Kidney epithelial cell (primary cell): ENCODE results near the gene RPL7L1. TPM values are rescaled to one million over a fixed set of nuclear protein-coding genes. Genes with fewer than 3 reads are reported as not detected.

Source experiments
- DNase-seq: peaks from one replicate; pipeline ENCODE4 v3.0.0-alpha.2; 2010; ENCODE audit warnings: low read depth
- H3K27me3 ChIP-seq: 2 replicates; pipeline ENCODE4 v1.6.0; 2011; ENCODE audit warnings: low read length; ENCODE audit not compliant: control insufficient read depth, insufficient read depth
- H3K36me3 ChIP-seq: 2 replicates; pipeline ENCODE4 v1.5.1; 2011; ENCODE audit warnings: low read length; ENCODE audit not compliant: control insufficient read depth, insufficient read depth
- H3K4me3 ChIP-seq: 2 replicates; pipeline ENCODE4 v1.5.1; 2011; ENCODE audit warnings: low read depth, mild to moderate bottlenecking, control low read depth, low read length
- CTCF ChIP-seq: IDR thresholded peaks from 2 replicates; pipeline ENCODE4 v1.5.1; 2011; ENCODE audit warnings: mild to moderate bottlenecking, moderate library complexity, low read length, control low read depth, inconsistent platforms; ENCODE audit not compliant: insufficient read depth, poor library complexity, severe bottlenecking
- total RNA-seq: library from RNA; depleted of rRNA; stranded (reverse); fragments of >200 nt; gene quantifications from 2 replicates; pipeline ENCODE4 v1.2.3, GENCODE V29; 2015

The RPL7L1 gene
- total RNA-seq, 1 donor from 2014 or later, result 107 TPM

- no peaks in the 10 kb centered on the region for H3K27me3 ChIP-seq
- H3K36me3 ChIP-seq, result no peaks in the 10 kb centered on the region
- H3K4me3 ChIP-seq, result no peak overlapping the region
- DNase-seq, result no peak
- TF ChIP-seq CTCF, result no peak
Measured at GRCh38 chr6:42933205-42933604, 53.8 kb downstream of the RPL7L1 start.

DNA sequence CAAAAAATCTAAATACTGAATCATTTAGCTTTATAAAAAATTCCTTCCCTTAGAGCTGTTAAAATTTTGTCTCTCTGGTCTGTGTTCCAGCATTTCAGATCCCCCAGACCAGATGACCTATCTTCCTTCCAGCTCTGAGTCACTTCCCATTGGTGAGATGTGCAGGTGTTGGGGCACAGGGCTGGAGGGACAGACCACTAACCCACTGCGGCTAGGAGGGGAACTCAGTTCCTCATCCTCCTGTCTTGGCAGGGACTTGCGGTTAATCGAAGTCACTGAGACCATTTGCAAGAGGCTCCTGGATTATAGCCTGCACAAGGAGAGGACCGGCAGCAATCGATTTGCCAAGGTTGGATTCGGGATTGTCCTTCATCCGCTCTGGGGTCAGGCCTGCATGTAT lies 55.9 kb downstream of the RPL7L1 start:
- TF ChIP-seq CTCF, result no peak
- Histone ChIP-seq H3K36me3 (no peaks in the 10 kb centered on the region), H3K27me3 (no peaks in the 10 kb centered on the region), H3K4me3 (no peak overlapping the region)
- no peak for DNase-seq

DNA sequence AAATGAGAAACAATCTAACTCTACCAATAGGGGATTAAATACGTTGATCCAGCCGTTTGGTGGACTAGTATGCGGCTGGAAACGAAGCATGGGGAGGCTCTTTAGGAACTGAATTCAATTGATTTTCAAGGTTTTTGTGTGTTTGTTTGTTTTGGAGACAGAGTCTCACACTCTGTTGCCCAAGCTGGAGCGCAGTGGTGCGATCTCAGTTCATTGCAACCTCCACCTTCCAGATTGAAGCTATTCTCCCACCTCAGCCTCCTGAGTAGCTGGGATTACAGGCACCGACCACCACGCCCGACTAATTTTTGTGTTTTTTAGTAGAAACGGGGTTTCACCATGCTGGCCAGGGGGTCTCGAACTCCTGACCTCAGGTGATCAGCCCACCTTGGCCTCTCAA lies 57.0 kb downstream of the RPL7L1 start:
- Histone ChIP-seq H3K27me3 (no peaks in the 10 kb centered on the region), H3K4me3 (no peak overlapping the region), H3K36me3 (no peaks in the 10 kb centered on the region)
- no peak for DNase-seq
- no peak for TF ChIP-seq CTCF

DNA sequence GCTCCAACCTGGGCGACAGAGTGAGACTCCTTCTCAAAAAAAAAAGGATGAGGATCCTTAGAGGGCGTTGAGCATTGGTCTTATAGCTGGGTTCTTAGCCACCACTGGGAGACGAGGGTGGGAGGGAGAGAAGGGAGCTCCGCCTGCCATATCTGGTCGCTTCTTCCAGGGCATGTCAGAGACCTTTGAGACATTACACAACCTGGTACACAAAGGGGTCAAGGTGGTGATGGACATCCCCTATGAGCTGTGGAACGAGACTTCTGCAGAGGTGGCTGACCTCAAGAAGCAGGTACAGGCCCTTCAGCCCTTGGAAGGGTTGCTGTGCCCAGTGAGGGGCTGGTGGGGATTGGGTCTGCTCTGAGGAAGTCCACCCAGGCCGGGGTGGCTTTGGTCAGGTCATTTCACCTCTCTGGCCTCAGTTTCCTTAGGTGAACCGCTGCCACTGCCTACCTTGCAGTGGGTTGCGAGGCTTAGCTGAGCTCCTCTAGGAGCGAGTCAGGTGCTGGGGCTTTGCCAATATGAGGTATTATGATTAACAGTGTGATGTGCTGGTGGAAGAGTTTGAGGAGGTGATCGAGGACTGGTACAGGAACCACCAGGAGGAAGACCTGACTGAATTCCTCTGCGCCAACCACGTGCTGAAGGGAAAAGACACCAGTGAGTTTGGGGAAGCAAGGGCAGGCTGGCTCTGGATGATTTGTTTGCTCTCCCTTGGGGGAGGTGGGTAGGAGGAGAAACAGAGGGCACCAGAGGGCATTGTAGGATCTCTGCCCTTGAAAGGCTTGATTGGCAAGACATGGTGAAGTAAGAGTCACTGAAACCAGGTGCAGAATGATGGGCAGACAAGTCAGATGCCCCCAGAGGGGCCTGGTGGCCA lies 58.4 kb downstream of the RPL7L1 start:
- no peaks in the 10 kb centered on the region for H3K36me3 ChIP-seq

DNA sequence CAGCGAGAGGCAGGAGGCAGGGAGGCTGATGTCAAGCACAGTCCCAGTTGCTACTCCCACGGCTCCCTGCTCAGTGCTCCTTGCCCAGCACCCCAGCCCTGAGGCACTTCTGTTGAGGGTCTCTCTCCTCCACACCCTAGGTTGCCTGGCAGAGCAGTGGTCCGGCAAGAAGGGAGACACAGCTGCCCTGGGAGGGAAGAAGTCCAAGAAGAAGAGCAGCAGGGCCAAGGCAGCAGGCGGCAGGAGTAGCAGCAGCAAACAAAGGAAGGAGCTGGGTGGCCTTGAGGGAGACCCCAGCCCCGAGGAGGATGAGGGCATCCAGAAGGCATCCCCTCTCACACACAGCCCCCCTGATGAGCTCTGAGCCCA lies 59.0 kb downstream of the RPL7L1 start:
- Histone ChIP-seq H3K4me3 (no peak overlapping the region), H3K36me3 (no peaks in the 10 kb centered on the region), H3K27me3 (no peaks in the 10 kb centered on the region)
- no peak for DNase-seq
- no peak for TF ChIP-seq CTCF

More for the DNA sequence above, 58.4 kb downstream of the RPL7L1 start:
- DNase-seq, result no peak
- H3K27me3 ChIP-seq, result no peaks in the 10 kb centered on the region
- H3K4me3 ChIP-seq, result no peak overlapping the region
- no peak for TF ChIP-seq CTCF
